ENCODE results near the gene CYBRD1. TPM values are rescaled to one million over a fixed set of nuclear protein-coding genes. Genes with fewer than 3 reads are reported as not detected.

Gene CYBRD1, protein sequence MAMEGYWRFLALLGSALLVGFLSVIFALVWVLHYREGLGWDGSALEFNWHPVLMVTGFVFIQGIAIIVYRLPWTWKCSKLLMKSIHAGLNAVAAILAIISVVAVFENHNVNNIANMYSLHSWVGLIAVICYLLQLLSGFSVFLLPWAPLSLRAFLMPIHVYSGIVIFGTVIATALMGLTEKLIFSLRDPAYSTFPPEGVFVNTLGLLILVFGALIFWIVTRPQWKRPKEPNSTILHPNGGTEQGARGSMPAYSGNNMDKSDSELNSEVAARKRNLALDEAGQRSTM
- total RNA-seq (10 to 100 TPM in 3 of 6 donors, 1 to 10 TPM in 3; 4.4 to 29.3 (median 13.0) TPM), polyA plus RNA-seq (1 to 10 TPM; 7.2 to 8.2 TPM)

DNA sequence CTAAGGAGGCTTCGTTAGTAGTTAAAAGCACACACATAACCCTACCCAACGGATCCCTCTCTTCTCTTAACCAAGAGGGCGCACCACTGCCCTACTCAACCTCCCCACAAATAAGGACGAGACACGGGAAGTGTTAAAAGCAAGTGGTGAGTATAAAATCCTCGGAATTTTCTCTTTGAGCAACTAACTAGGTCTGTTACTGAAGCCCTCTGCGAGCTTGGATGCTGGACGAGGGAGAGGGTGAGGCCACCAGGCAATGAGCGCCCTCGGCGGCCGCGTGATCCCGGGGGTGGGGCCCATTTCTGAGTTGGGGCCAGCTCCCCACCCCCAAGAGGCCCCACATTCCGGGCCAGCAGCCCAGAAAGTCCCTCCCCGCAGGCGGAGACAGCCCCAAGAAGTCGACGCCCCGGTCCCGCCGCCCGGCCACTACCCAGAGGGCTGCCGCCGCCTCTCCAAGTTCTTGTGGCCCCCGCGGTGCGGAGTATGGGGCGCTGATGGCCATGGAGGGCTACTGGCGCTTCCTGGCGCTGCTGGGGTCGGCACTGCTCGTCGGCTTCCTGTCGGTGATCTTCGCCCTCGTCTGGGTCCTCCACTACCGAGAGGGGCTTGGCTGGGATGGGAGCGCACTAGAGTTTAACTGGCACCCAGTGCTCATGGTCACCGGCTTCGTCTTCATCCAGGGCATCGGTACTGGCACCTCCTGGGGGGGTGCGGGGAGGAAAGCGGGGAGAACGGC lies at the start of gene CYBRD1:
TSS of gene CYBRD1 (plus strand) at position 423 of the 736 bp plus-strand sequence. CDS start at position 495, 72 bp downstream.
- FAIRE-seq (no peak), ATAC-seq (peak; percentile 62 to 72 (median 68)), DNase-seq (peak; percentile 9 to 80 (median 56))
- Histone ChIP-seq H3K27ac (peak within 1 kb of the TSS in 3 of 4 donors; percentile 7 to 65 (median 55)), H3K4me3 (peak within 1 kb of the TSS; percentile 25 to 53 (median 32)), H3K4me1 (no peaks in the 10 kb centered on the region), H3K9me3 (no peaks in the 10 kb centered on the region), H3K27me3 (no peaks in the 10 kb centered on the region), H3K36me3 (no peaks in the 10 kb centered on the region)
- intact Hi-C loops (cut with DNase I): no loop called here
- TF ChIP-seq, protein P1, sequence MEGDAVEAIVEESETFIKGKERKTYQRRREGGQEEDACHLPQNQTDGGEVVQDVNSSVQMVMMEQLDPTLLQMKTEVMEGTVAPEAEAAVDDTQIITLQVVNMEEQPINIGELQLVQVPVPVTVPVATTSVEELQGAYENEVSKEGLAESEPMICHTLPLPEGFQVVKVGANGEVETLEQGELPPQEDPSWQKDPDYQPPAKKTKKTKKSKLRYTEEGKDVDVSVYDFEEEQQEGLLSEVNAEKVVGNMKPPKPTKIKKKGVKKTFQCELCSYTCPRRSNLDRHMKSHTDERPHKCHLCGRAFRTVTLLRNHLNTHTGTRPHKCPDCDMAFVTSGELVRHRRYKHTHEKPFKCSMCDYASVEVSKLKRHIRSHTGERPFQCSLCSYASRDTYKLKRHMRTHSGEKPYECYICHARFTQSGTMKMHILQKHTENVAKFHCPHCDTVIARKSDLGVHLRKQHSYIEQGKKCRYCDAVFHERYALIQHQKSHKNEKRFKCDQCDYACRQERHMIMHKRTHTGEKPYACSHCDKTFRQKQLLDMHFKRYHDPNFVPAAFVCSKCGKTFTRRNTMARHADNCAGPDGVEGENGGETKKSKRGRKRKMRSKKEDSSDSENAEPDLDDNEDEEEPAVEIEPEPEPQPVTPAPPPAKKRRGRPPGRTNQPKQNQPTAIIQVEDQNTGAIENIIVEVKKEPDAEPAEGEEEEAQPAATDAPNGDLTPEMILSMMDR (IDR thresholded peaks at IDR 0.05): no peak
- 3 to 4% methylated on average over 45 of the region's 45 CpGs for WGBS, 2 donors

DNA sequence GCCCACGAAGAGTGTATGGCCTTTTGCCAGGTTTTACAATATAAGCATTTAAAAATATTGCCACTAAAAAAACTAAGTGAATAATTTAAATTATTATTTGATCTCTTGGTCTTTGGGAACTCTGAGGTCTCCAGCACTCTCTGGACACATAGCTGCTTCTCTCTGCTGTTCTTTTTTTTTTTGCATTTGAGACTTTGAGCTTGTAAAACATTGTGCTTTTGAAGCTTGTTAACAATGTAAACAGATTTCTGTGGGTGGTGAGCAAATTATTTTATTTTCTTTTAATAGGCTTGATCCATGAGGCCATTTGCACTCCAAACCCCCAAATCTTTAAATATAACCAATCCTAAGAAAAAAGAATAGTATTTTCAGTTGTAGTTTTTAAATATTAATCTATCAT lies 46.3 kb upstream of the CYBRD1 start:
- no peak overlapping the region for H3K4me3 ChIP-seq
- H3K27me3 ChIP-seq: no peaks in the 10 kb centered on the region
- intact Hi-C loops (cut with DNase I): no loop called here
- no peaks in the 10 kb centered on the region for H3K9me3 ChIP-seq
- DNase-seq (no peak), ATAC-seq (no peak), FAIRE-seq (no peak)
- WGBS, 2 donors: 68 to 76% methylated on average over 1 of the region's 1 CpG
- TF ChIP-seq, protein P1 (IDR thresholded peaks at IDR 0.05): no peak
- peaks cover 0 to 21% (median 0%) of the 10 kb centered on the region in 3 donors for H3K36me3 ChIP-seq
- no peak overlapping the region for H3K27ac ChIP-seq
- no peaks in the 10 kb centered on the region for H3K4me1 ChIP-seq

DNA sequence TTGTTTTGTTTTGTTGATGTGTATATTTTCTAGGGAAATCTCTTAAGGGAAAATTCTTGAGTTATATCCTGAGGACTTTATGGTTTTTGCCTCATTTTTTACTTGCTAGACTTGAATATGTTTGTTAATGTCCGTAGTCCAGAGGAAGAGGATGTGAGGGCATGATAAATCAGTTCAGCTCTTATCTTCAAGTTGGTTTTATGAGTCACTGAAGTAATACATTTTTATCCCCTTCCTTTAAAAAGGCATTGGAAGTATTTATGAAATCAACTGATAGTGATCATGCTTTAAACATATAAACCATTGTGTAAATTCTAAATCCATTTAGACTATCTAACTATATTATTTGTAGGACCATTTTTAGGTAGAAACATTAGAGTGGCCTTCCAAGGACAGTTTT lies 43.9 kb upstream of the CYBRD1 start:
- no peak for FAIRE-seq
- no peaks in the 10 kb centered on the region for H3K9me3 ChIP-seq

DNA sequence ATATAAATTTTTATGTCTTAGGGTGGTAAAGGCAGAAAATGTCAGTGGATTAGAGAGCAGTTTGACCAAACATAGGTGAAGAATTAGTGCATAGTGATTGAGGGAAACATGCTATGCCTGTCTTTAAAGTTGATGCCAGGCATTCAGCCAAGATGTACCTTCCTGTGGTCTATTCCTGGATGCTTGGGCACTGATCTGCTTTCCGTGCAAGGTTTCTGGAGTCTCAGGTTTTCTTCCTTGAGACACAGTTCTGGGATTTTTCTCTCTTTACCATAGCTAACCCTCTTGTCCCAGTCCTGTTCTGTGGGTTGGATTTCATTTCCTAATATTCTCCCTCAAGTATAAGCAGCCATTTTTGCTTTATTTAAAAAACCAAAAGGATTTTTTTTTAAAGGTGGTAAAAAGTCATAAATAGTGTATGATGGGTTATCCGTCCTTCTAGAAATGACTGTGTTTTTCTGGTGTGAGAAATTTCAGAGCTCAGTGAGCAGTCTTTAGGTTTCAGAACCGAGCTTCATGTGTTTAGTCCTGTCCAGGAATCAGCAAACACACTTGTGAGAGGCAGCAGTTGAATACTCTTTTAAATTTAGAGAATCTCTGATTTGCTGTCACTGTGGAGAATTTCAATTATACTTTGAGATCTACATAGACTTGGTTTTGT lies 43.0 kb upstream of the CYBRD1 start:
- intact Hi-C loops (cut with DNase I): no loop called here
- DNase-seq (no peak), FAIRE-seq (no peak), ATAC-seq (no peak)
- Histone ChIP-seq H3K27me3 (no peaks in the 10 kb centered on the region), H3K27ac (no peak overlapping the region), H3K9me3 (no peaks in the 10 kb centered on the region), H3K36me3 (peaks cover 0 to 7% (median 0%) of the 10 kb centered on the region in 3 donors), H3K4me3 (no peak overlapping the region), H3K4me1 (no peaks in the 10 kb centered on the region)
- 86 to 90% methylated on average over 3 of the region's 3 CpGs for WGBS, 2 donors
- TF ChIP-seq, protein P1 (IDR thresholded peaks at IDR 0.05): no peak

More for the DNA sequence above, 43.9 kb upstream of the CYBRD1 start:
- Histone ChIP-seq H3K4me1 (no peaks in the 10 kb centered on the region), H3K27ac (no peak overlapping the region), H3K36me3 (peaks cover 0 to 7% (median 0%) of the 10 kb centered on the region in 3 donors), H3K27me3 (no peaks in the 10 kb centered on the region), H3K4me3 (no peak overlapping the region)
- intact Hi-C loops (cut with DNase I): no loop called here
- DNase-seq: no peak
- TF ChIP-seq, protein P1 (IDR thresholded peaks at IDR 0.05): no peak
- ATAC-seq: no peak
- WGBS, 2 donors: 70 to 94% methylated on average over 1 of the region's 1 CpG

All from pancreas (tissue), 10 donors.